HUES6 (cell line): ENCODE results near the gene CREBL2.
"Not testable (repeated sequence)": the region's sequence is repeated elsewhere in the genome, so short reads cannot be mapped to it uniquely, and the experiment has no call there.

Source experiments
- H3K27ac ChIP-seq: 2 replicates; pipeline ENCODE4 v1.7.0; 2013; ENCODE audit warnings: low read depth, mild to moderate bottlenecking, low read length, inconsistent platforms
- H3K27me3 ChIP-seq: 2 replicates; pipeline ENCODE4 v1.6.1; 2013; ENCODE audit warnings: low read length; ENCODE audit not compliant: control insufficient read depth, insufficient read depth
- H3K36me3 ChIP-seq: 2 replicates; pipeline ENCODE4 v1.6.1; 2013; ENCODE audit warnings: low read length; ENCODE audit not compliant: control insufficient read depth, insufficient read depth
- H3K4me1 ChIP-seq: 2 replicates; pipeline ENCODE4 v1.6.1; 2013; ENCODE audit warnings: low read length; ENCODE audit not compliant: control insufficient read depth, insufficient read depth
- H3K4me3 ChIP-seq: 2 replicates; pipeline ENCODE4 v1.5.1; 2013; ENCODE audit warnings: low read depth, low read length
- H3K9ac ChIP-seq: one replicate; pipeline ENCODE4 v1.6.1; 2013; ENCODE audit warnings: mild to moderate bottlenecking, low read length
- H3K9me3 ChIP-seq: 2 replicates; pipeline ENCODE4 v1.6.1; 2013; ENCODE audit warnings: low read depth, low read length; ENCODE audit not compliant: control insufficient read depth, insufficient read depth

CREBL2 gene

GRCh38 chr12:12611512-12612306 is at the start of gene CREBL2:
TSS of gene CREBL2 (plus strand) at chr12:12611876. CDS start at chr12:12612173, 297 bp downstream.
- peak within 1 kb of the TSS; percentile 46; the same call in 1 of the 2 replicates for H3K27ac ChIP-seq
- no peaks in the 10 kb centered on the region for H3K27me3 ChIP-seq
- 0 out of 2 replicates have a peak, but pooled peaks cover 2% of the 10 kb centered on the region for H3K36me3 ChIP-seq
- peaks cover 11% of the 10 kb centered on the region for H3K4me1 ChIP-seq
- peak within 1 kb of the TSS; percentile 34 for H3K9ac ChIP-seq
- H3K4me3 ChIP-seq = peak within 1 kb of the TSS; percentile 86
- H3K9me3 ChIP-seq = no peaks in the 10 kb centered on the region

- peaks cover 10% of the 10 kb centered on the region for H3K9me3 ChIP-seq
- peaks cover 29% of the 10 kb centered on the region for H3K4me1 ChIP-seq
- H3K9ac ChIP-seq = peak overlapping the region; percentile 86
- H3K27me3 ChIP-seq = no peaks in the 10 kb centered on the region
- peak overlapping the region; percentile 81 for H3K4me3 ChIP-seq
- H3K36me3 ChIP-seq = no peaks in the 10 kb centered on the region
- H3K27ac ChIP-seq = peak overlapping the region; percentile 87
Measured at GRCh38 chr12:12562016-12562483, 49.6 kb upstream of the CREBL2 start.

GRCh38 chr12:12562585-12563261 is 49.0 kb upstream of the CREBL2 start, which contains the start of gene DUSP16:
TSS of gene DUSP16 (minus strand) at chr12:12562863. CDS start at chr12:12521098, 41,765 bp downstream.
- H3K9me3 ChIP-seq = peaks cover 12% of the 10 kb centered on the region
- H3K27ac ChIP-seq = peak within 1 kb of the TSS; percentile 87
- peak within 1 kb of the TSS; percentile 81 for H3K4me3 ChIP-seq
- H3K9ac ChIP-seq = peak within 1 kb of the TSS; percentile 86
- H3K4me1 ChIP-seq = peaks cover 25% of the 10 kb centered on the region
- no peaks in the 10 kb centered on the region for H3K36me3 ChIP-seq
- no peaks in the 10 kb centered on the region for H3K27me3 ChIP-seq

GRCh38 chr12:12563290-12563928 is 48.3 kb upstream of the CREBL2 start:
- H3K27ac ChIP-seq = peak overlapping the region; percentile 21; the same call in 1 of the 2 replicates
- H3K4me3 ChIP-seq = peak overlapping the region; percentile 81
- H3K9me3 ChIP-seq = peaks cover 12% of the 10 kb centered on the region
- H3K36me3 ChIP-seq = no peaks in the 10 kb centered on the region
- no peaks in the 10 kb centered on the region for H3K27me3 ChIP-seq
- H3K9ac ChIP-seq = peak overlapping the region; percentile 68
- H3K4me1 ChIP-seq = peaks cover 18% of the 10 kb centered on the region

GRCh38 chr12:12564911-12565310 is 46.8 kb upstream of the CREBL2 start:
- Histone ChIP-seq H3K4me3 (no peak overlapping the region), H3K9me3 (peaks cover 12% of the 10 kb centered on the region), H3K9ac (no peak overlapping the region), H3K4me1 (peaks cover 10% of the 10 kb centered on the region), H3K36me3 (no peaks in the 10 kb centered on the region), H3K27ac (no peak overlapping the region), H3K27me3 (no peaks in the 10 kb centered on the region)

GRCh38 chr12:12565971-12566370 is 45.7 kb upstream of the CREBL2 start:
- not testable (repeated sequence) for H3K9ac ChIP-seq, H3K4me1 ChIP-seq, H3K27me3 ChIP-seq, H3K36me3 ChIP-seq, H3K4me3 ChIP-seq, H3K27ac ChIP-seq
- peaks cover 12% of the 10 kb centered on the region for H3K9me3 ChIP-seq

GRCh38 chr12:12572659-12573058 is 39.0 kb upstream of the CREBL2 start:
- Histone ChIP-seq H3K9me3 (no peaks in the 10 kb centered on the region), H3K9ac (no peak overlapping the region), H3K27ac (no peak overlapping the region), H3K36me3 (no peaks in the 10 kb centered on the region), H3K4me3 (no peak overlapping the region), H3K27me3 (no peaks in the 10 kb centered on the region), H3K4me1 (no peaks in the 10 kb centered on the region)

GRCh38 chr12:12577786-12578185 is 33.9 kb upstream of the CREBL2 start:
- H3K4me1 ChIP-seq = no peaks in the 10 kb centered on the region

GRCh38 chr12:12580716-12581115 is 31.0 kb upstream of the CREBL2 start:
- H3K4me1 ChIP-seq, H3K9ac ChIP-seq, H3K4me3 ChIP-seq, H3K27me3 ChIP-seq, H3K36me3 ChIP-seq, H3K9me3 ChIP-seq, H3K27ac ChIP-seq: not testable (repeated sequence)

More at GRCh38 chr12:12577786-12578185, 33.9 kb upstream of the CREBL2 start:
- Histone ChIP-seq H3K27me3 (no peaks in the 10 kb centered on the region), H3K36me3 (no peaks in the 10 kb centered on the region), H3K4me3 (no peak overlapping the region), H3K27ac (no peak overlapping the region), H3K9me3 (no peaks in the 10 kb centered on the region), H3K9ac (no peak overlapping the region)

- H3K4me3 ChIP-seq = no peak overlapping the region
- no peaks in the 10 kb centered on the region for H3K36me3 ChIP-seq
- H3K27me3 ChIP-seq = no peaks in the 10 kb centered on the region
- no peak overlapping the region for H3K27ac ChIP-seq
- H3K9ac ChIP-seq = no peak overlapping the region
- no peaks in the 10 kb centered on the region for H3K9me3 ChIP-seq
- peaks cover 3% of the 10 kb centered on the region; the same call in 1 of the 2 replicates for H3K4me1 ChIP-seq
Measured at GRCh38 chr12:12582193-12582881, 29.3 kb upstream of the CREBL2 start.
